ENCODE data around the gene SP7. TPM values are rescaled to one million over a fixed set of nuclear protein-coding genes. Genes with fewer than 3 reads are reported as not detected.

The SP7 gene
- total and polyA plus RNA-seq, 9 of the 15 experiments (the other 6 are each of a cell fraction or from before 2014, with no cell fraction given) = 0.04 TPM; not detected in 8

GRCh38 chr12:53380794-53381730, 44.9 kb upstream of the SP7 start (continued):
- no peak for TF ChIP-seq SAFB2 (IDR thresholded peaks at IDR 0.05; ENCODE audit: borderline replicate concordance, low read depth, low read length, severe bottlenecking)
- TF ChIP-seq ZNF785 (CRISPR knock-in tag; IDR thresholded peaks at IDR 0.05) = no peak
- no peak for TF ChIP-seq ZNF551 (CRISPR knock-in tag; IDR thresholded peaks at IDR 0.05)
- no peak for TF ChIP-seq BMI1 (IDR thresholded peaks at IDR 0.05; ENCODE audit: low read length)
- TF ChIP-seq ARID2 (IDR thresholded peaks at IDR 0.05) = no peak
- no peak for TF ChIP-seq FOS (IDR thresholded peaks at IDR 0.05; ENCODE audit: extremely low read depth, insufficient read length)
- TF ChIP-seq ZNF518B (CRISPR knock-in tag; IDR thresholded peaks at IDR 0.05) = no peak
- TF ChIP-seq NFIC (IDR thresholded peaks at IDR 0.05) = no peak
- TF ChIP-seq GTF2E2 (tag; IDR thresholded peaks at IDR 0.05) = no peak
- TF ChIP-seq ELF4 (CRISPR knock-in tag; IDR thresholded peaks at IDR 0.05) = no peak
- TF ChIP-seq ZFP1 (CRISPR knock-in tag; IDR thresholded peaks at IDR 0.05) = no peak
- TF ChIP-seq TCF7 (IDR thresholded peaks at IDR 0.05; ENCODE audit: borderline replicate concordance) = no peak
- no peak for TF ChIP-seq ZNF79 (CRISPR knock-in tag; IDR thresholded peaks at IDR 0.05; ENCODE audit: low read depth)
- TF ChIP-seq PBX2 (CRISPR knock-in tag; IDR thresholded peaks at IDR 0.05; ENCODE audit: low read depth) = no peak
- no peak for TF ChIP-seq PBX2 (tag; conservative IDR thresholded peaks at IDR 0.05; ENCODE audit: low read depth)
- TF ChIP-seq GATA2 (CRISPR knock-in tag; IDR thresholded peaks at IDR 0.05) = no peak
- no peak for TF ChIP-seq ZNF124 (CRISPR knock-in tag; IDR thresholded peaks at IDR 0.05)
- TF ChIP-seq ATF1 (CRISPR knock-in tag; IDR thresholded peaks at IDR 0.05) = no peak
- TF ChIP-seq ATF1 (tag; IDR thresholded peaks at IDR 0.05) = no peak
- no peak for TF ChIP-seq ZNF217 (CRISPR knock-in tag; IDR thresholded peaks at IDR 0.05)
- TF ChIP-seq ILK (tag; IDR thresholded peaks at IDR 0.05; ENCODE audit: borderline replicate concordance, low read depth) = no peak
- TF ChIP-seq LCOR (CRISPR knock-in tag; IDR thresholded peaks at IDR 0.05) = no peak
- TF ChIP-seq SUPT5H (IDR thresholded peaks at IDR 0.05) = no peak
- TF ChIP-seq ZC3H11A (IDR thresholded peaks at IDR 0.05; ENCODE audit: low read depth, low read length) = no peak
- TF ChIP-seq C11orf30 (IDR thresholded peaks at IDR 0.05; ENCODE audit: low read depth) = no peak
- no peak for TF ChIP-seq E2F3 (CRISPR knock-in tag; IDR thresholded peaks at IDR 0.05)

Measured in K562 (cell line).